NCI-H1417 treated with DMSO at 0.1 percent for 48 hours (cell line): ENCODE data around the gene SULT1C3.

Experiments used
- DNase-seq: peaks from one replicate; lab custom pipeline; 2025; lab: John Stamatoyannopoulos, UW

Gene SULT1C3

DNA sequence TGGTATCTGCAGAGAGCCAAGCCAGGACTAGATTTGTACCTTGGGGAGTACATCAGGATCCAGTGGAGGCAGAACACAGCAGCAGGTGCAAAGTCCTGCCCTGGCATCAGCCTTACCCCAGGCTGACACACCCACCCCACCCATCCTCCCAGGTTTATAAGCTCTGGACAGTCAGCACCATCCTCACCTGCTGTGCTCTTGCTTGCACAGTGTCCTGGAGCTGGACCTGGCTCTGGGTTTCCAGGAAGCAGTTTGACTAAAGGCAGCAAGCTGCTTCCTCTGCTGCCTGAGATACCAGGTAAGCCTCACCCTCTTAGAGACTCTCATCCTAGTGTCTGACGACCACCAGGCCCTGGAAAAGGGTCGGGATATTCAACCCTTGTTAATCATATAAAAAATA lies at the start of gene SULT1C3:
SULT1C3 (plus strand) TSS at position 183 of the 400 bp plus-strand sequence. CDS start 7,227 bp downstream, outside the sequence.
- DNase-seq, result no peak

DNA sequence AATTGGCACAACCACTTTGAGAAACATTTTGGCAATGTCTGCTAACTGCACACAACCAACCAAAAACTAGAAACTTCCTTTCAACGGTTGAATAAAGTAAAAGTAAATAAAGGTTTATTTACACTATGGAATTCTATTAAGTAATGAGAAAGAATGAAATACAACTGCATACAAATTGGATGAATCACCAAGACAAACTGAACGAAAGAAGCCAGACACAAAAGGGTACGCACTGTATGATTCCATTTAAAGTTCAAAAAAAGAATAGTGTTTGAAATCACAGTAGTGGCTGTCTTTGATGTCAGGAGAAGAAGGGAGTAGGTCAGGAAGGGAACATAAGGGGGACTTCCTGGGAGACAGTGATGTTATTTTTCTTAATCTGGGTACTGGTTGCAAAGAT lies 46.5 kb upstream of the SULT1C3 start:
- no peak for DNase-seq

GRCh38 chr2:108194409-108195132 lies 45.2 kb upstream of the SULT1C3 start:
- no peak for DNase-seq

- no peak for DNase-seq
Observed at GRCh38 chr2:108195133-108195439, 44.7 kb upstream of the SULT1C3 start.

GRCh38 chr2:108199726-108200125 lies 40.0 kb upstream of the SULT1C3 start:
- no peak for DNase-seq

DNA sequence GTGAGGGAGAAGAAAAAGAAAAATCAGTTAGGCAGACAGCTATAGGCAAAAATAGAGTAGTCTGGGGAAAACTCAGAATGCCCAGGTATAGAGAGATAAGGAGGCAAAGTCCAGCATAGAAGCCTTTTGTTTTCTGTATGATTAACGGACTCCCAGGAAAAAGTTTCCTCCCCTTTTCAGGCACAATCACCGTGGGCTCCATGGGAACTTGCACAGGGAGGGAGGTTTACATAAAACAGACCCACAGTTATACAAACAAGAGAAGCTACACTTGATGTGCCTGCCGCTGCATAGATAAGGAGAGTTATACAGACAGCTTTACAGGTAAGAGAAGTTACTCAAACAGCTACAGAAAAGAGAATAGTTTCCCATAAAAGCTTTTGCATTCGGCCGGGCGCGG lies 39.2 kb upstream of the SULT1C3 start:
- no peak for DNase-seq

DNA sequence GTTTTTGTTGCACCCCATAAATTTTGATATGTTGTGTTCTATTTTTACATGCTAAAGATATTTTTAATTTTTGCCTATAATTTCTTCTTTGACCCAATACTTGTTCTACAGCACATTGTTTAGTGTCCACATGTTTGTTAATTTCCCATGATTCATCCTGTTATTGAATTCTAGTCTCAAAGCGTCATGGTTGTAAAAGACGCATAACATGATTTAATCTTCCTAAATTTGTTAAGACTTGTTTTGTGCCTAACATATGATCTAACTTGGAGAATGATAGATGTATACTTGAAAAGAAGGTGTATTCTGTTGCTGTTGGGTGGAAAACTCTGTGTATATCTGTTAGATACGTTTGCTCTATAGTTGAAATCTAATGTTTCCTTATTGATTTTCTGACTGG lies 27.1 kb upstream of the SULT1C3 start:
- DNase-seq, result no peak

DNA sequence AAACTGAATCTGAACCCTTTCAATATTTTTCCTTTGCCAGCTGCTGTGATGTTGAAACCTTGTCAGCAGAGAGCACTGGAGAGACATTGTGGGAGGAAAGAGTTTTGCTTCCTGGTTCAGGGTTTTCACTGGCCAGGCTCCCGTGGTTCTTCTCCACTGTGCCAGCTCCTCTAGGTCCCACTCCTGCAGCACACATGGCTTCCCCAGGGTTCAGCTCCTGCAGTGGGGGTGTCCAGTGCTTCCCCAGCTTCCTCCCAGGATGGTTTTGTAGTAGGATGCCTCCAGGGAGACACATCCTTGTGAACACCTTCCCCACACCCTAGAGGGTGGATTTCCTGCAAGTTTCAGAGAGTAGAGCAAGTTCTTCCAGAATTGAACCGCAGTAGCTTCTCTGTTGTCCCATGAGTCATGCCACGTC lies 24.0 kb upstream of the SULT1C3 start:
- no peak for DNase-seq

DNA sequence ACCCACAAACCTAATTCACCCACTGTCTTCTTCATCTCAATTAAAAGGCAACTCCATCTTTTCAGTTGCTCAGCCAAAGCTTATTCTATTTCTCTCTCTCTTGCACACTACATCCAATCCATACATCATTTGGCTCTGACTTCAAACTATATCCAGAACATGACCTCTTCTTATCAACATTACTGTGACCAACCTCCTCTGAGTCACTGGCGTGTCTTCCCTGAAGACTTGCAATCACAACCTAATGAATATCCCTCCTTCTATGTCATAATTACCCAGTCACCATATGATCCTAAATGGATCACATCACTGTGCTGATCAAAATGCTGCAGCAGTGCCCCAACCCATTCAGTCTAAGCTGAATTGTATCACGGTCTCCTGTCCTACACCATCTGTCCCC lies 22.6 kb upstream of the SULT1C3 start:
- DNase-seq, result no peak

DNA sequence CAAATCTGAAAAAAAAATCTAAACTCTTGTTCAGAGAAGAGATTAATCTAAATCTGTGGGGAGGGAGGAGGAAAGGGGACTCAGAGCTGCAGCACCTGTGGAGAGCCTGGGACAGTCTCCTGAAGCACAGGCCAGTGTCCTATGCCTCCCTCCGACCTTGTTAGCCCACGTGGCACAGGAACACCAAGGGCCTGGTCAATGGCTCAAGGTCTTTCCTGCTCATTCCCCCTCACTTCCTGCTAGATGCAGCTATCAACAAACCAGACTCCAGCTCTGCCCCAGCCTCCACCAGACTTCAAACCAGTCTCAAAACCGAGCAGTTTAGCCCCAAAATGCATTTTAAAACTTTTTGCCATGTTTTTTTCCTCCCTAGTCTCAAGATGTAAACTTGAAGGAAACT lies 20.1 kb upstream of the SULT1C3 start:
- DNase-seq, result no peak

- no peak for DNase-seq
Observed at GRCh38 chr2:108220191-108220590, 19.6 kb upstream of the SULT1C3 start.

- DNase-seq, result no peak
Observed at GRCh38 chr2:108220942-108221541, 18.7 kb upstream of the SULT1C3 start.

DNA sequence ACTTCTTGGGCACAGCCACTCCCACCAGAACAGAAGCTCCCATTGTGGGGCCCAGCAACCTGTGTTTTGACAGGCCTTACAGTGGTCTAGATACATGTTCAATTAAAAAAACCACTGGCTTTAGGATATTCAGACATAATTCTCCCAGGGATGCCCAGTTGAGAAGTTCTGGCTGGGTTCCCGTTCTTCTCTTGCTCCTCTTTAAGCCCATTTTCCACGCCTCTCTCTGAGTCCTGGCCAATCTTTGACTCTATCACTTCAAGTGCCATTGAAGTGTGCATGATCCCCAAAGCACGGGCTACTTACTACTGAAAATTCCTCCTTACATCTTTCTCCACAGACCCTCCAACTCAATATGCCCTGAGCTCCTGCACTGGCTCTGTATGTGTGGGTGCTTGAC lies 17.5 kb upstream of the SULT1C3 start:
- DNase-seq, result no peak

DNA sequence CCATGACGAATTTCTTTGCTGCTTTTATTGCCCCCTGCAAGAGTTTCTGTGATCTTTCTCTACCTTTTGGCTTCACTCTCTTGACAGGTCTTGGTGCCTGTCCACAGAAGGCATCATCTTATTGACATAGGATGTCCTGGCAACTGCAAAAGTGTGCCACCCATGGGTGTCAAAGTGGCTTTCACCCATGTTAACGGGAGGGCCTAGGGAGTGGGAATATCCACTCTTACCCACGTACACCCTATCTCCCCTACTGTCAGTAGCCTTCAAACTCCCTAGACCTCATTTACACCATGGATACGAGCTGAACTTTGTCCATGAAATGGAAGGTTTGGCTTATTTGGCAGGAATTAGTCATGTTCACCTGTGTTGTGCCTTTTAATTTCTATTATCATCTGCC lies 16.2 kb upstream of the SULT1C3 start:
- DNase-seq, result no peak

DNA sequence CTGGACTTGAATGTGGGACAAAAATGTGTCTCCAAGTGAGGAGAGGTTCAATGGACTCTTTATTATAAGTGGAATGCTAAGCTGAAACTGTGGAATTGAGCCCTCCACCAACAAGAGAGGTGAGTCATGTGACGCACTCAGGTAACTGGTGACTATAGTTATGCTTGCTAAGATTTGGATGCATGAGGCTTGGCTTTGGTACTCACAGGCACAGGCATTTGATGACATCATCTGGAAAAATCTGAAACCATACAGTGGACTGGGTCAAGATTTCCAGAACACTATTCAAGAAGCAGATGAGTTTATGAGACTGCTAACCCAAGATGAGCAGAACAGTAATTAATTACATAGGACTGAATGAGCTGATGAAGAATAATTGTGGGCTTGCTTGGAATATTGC lies 15.7 kb upstream of the SULT1C3 start:
- DNase-seq, result no peak

GRCh38 chr2:108226564-108226963 lies 13.2 kb upstream of the SULT1C3 start:
- no peak for DNase-seq

DNA sequence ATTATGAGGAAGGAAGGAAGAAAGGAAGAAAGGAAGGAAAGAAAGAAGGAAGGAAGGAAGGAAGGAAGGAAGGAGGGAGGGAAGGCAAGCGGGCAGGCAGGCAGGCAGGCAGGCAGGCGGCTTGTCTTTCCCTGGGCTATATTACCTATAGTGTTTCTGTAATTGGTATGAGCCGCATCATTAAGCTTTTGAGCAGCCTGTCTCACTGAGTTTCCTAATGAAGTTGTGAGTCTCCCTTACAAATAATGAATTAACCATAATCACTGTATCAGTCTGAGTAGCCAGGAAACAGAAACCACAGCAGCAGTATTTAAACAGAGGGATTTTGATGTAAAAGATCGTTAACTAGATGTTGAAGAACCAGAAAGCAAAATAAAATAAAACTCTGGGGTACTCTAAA lies 11.8 kb upstream of the SULT1C3 start:
- no peak for DNase-seq

DNA sequence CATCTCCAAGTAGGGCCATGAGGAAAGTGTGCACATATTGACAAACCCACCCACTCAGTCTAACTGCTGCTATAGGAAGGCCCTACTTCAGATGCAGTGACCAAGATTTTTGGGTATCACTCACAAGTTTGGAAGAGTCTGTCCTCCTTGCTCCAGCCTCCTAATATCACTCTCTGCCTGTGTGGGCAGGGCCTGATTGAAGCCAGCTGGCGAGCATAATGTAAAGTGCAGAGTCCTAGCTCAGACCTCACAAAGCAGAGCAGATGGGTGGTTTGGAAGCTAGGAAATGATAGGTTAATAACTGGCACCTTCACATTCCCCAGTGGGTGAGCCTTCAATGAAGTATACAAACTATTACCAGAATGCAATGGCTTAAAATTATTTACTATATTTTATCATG lies 11.2 kb upstream of the SULT1C3 start:
- no peak for DNase-seq

GRCh38 chr2:108229875-108230274 lies 9.9 kb upstream of the SULT1C3 start:
- DNase-seq, result no peak

- DNase-seq, result no peak
Observed at GRCh38 chr2:108235577-108235976, 4.2 kb upstream of the SULT1C3 start.

GRCh38 chr2:108236676-108237335 lies 3.0 kb upstream of the SULT1C3 start:
- no peak for DNase-seq

DNA sequence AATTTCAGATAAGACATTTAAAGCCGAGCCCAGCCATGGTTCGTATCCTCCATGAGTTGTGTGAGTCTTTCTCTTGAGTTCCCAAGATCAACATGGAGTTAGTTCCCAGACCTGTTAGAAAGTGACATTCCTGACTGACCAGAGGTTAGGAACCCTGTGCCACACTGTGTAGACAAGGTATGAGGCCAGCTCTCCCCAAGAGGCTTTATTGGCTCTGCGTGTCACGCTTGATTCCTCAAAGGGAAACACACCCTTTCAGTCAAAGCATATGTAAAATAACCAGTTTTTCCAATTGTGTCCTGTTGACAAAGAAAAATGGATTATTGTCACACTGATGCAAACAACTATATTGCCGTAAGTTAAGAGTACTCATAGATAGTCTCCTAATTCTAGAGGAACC lies 1.2 kb downstream of the SULT1C3 start:
- DNase-seq, result no peak

DNA sequence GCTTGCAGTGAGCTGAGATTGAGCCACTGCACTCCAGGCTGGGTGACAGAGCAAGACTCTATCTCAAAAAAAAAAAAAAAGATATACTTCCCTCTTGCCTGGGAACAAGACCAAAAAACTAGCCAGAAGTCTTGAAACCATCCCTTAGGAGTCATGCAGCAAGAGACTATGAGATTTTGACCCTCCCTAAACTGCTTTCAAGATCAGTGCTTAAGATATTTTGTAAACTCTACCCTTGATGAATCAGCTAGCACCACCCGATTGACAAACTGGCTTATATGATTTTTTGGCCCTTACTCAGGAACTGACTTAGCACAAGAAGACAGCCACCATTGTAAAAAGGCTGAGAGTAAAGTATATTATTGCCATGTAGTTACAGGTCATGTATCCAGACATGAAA lies 3.8 kb downstream of the SULT1C3 start:
- no peak for DNase-seq
